ENCODE results near the gene FBN3. TPM values are rescaled to one million over a fixed set of nuclear protein-coding genes. Genes with fewer than 3 reads are reported as not detected.

FBN3 gene
- 15.5 TPM for total RNA-seq (ENCODE audit: unreplicated experiment)
- long read RNA-seq, partial matches to known transcripts: 3 of 3 reads
- long read RNA-seq, other reads (novel, unspliced or antisense): 0 of 3 reads

- peak within 1 kb of the TSS; percentile 91 for H3K4me3 Mint-ChIP-seq (ENCODE audit: unreplicated experiment)
- TF ChIP-seq, protein P1, sequence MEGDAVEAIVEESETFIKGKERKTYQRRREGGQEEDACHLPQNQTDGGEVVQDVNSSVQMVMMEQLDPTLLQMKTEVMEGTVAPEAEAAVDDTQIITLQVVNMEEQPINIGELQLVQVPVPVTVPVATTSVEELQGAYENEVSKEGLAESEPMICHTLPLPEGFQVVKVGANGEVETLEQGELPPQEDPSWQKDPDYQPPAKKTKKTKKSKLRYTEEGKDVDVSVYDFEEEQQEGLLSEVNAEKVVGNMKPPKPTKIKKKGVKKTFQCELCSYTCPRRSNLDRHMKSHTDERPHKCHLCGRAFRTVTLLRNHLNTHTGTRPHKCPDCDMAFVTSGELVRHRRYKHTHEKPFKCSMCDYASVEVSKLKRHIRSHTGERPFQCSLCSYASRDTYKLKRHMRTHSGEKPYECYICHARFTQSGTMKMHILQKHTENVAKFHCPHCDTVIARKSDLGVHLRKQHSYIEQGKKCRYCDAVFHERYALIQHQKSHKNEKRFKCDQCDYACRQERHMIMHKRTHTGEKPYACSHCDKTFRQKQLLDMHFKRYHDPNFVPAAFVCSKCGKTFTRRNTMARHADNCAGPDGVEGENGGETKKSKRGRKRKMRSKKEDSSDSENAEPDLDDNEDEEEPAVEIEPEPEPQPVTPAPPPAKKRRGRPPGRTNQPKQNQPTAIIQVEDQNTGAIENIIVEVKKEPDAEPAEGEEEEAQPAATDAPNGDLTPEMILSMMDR (IDR thresholded peaks at IDR 0.05; ENCODE audit: unreplicated experiment): no peak
- peaks cover 7% of the 10 kb centered on the region for H3K27me3 Mint-ChIP-seq (ENCODE audit: unreplicated experiment)
- peak within 1 kb of the TSS; percentile 72 for H3K27ac Mint-ChIP-seq (ENCODE audit: unreplicated experiment)
- peak; percentile 19 for DNase-seq (ENCODE audit: low spot score)
- no peaks in the 10 kb centered on the region for H3K36me3 Mint-ChIP-seq (ENCODE audit: low read depth, unreplicated experiment)
- H3K9me3 Mint-ChIP-seq (ENCODE audit: unreplicated experiment): no peaks in the 10 kb centered on the region
- peaks cover 2% of the 10 kb centered on the region for H3K4me1 Mint-ChIP-seq (ENCODE audit: unreplicated experiment)
Measured at GRCh38 chr19:8149261-8150094, at the start of gene FBN3. Gene FBN3 (minus strand): TSS chr19:8149592. CDS start chr19:8147480, 2,112 bp downstream.

DNA sequence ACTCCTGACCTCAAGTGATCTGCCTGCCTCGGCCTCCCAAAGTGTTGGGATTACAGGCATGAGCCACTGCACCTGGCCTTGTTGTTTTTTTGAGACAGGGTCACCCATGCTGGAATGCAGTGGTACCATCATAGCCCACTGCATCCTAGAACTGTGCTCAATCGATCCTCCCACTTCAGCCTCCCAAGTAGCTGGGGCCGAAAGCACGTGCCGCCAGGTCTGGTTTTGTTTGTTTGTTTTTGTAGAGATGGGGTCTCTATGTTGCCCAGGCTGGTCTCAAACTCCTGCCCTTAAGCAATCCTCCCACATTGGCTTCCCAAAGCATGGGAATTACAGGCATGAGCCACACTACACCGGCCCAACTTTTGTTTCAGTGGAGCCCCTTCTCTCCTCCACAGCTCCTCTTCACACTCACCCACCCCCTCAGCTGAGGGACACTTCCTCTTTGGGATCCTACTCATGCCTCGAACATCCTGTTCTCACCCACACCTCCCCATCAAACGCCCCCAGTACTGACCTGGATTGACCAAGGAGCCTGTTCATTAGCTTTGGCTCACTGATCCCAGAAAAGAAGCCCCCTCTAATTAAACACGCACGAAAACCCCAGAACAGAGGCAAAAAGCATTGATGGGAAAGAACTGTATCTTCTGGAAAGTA is 47.0 kb upstream of the FBN3 start:
- Mint-ChIP-seq H3K27ac (ENCODE audit: unreplicated experiment) (peak overlapping the region; percentile 61), H3K4me3 (ENCODE audit: unreplicated experiment) (no peak overlapping the region), H3K36me3 (ENCODE audit: low read depth, unreplicated experiment) (no peaks in the 10 kb centered on the region), H3K27me3 (ENCODE audit: unreplicated experiment) (peaks cover 4% of the 10 kb centered on the region), H3K4me1 (ENCODE audit: unreplicated experiment) (peaks cover 32% of the 10 kb centered on the region), H3K9me3 (ENCODE audit: unreplicated experiment) (no peaks in the 10 kb centered on the region)
- TF ChIP-seq, protein P1 (IDR thresholded peaks at IDR 0.05; ENCODE audit: unreplicated experiment): no peak
- no peak for DNase-seq (ENCODE audit: low spot score)

GRCh38 chr19:8194528-8195267 is 45.3 kb upstream of the FBN3 start:
- H3K9me3 Mint-ChIP-seq (ENCODE audit: unreplicated experiment): no peaks in the 10 kb centered on the region
- TF ChIP-seq, protein P1 (IDR thresholded peaks at IDR 0.05; ENCODE audit: unreplicated experiment): no peak
- no peak overlapping the region for H3K4me3 Mint-ChIP-seq (ENCODE audit: unreplicated experiment)
- no peaks in the 10 kb centered on the region for H3K36me3 Mint-ChIP-seq (ENCODE audit: low read depth, unreplicated experiment)
- H3K27me3 Mint-ChIP-seq (ENCODE audit: unreplicated experiment): peaks cover 2% of the 10 kb centered on the region
- peak overlapping the region; percentile 72 for H3K27ac Mint-ChIP-seq (ENCODE audit: unreplicated experiment)
- peak; percentile 31 for DNase-seq (ENCODE audit: low spot score)
- H3K4me1 Mint-ChIP-seq (ENCODE audit: unreplicated experiment): peaks cover 32% of the 10 kb centered on the region

- H3K27me3 Mint-ChIP-seq (ENCODE audit: unreplicated experiment): peaks cover 2% of the 10 kb centered on the region
- peak overlapping the region; percentile 57 for H3K27ac Mint-ChIP-seq (ENCODE audit: unreplicated experiment)
- TF ChIP-seq, protein P1 (IDR thresholded peaks at IDR 0.05; ENCODE audit: unreplicated experiment): no peak
- H3K36me3 Mint-ChIP-seq (ENCODE audit: low read depth, unreplicated experiment): no peaks in the 10 kb centered on the region
- DNase-seq (ENCODE audit: low spot score): no peak
- no peaks in the 10 kb centered on the region for H3K9me3 Mint-ChIP-seq (ENCODE audit: unreplicated experiment)
- peaks cover 32% of the 10 kb centered on the region for H3K4me1 Mint-ChIP-seq (ENCODE audit: unreplicated experiment)
- H3K4me3 Mint-ChIP-seq (ENCODE audit: unreplicated experiment): no peak overlapping the region
Measured at GRCh38 chr19:8192221-8192820, 42.9 kb upstream of the FBN3 start.

Measured in endothelial cell (in vitro differentiated cells).